Left ventricle myocardium superior (tissue), 1 donor: ENCODE data around the gene LRMDA. TPM values are rescaled to one million over a fixed set of nuclear protein-coding genes. Genes with fewer than 3 reads are reported as not detected.

ENCODE experiments used
- ATAC-seq: fragments of 200-7000 bp; cut with Tn5 transposase; one replicate; pipeline ENCODE4 v1.9.1; 2020; ENCODE audit warnings: mild to moderate bottlenecking, moderate library complexity
- DNase-seq: peaks from one replicate; pipeline ENCODE4 v3.0.0-alpha.2; 2020
- intact Hi-C: fragments of 100-400 bp; cut with micrococcal nuclease; formaldehyde crosslinking; loops from one replicate; pipeline ENCODE4 v1.11.0; 2022
- total RNA-seq: library from RNA; stranded (reverse); fragmentation: NEBNext Ultra II Directional; extraction: Animal tissue kit (Norgen Biotek cat#: 25700); gene quantifications from one replicate; pipeline ENCODE4 v1.2.1, GENCODE V29; 2021
- donor health status: DM: no; HTN: yes; CAD: no; lungs with severe emphysema.

The LRMDA gene
- total RNA-seq, 1 donor from 2014 or later: 23.1 TPM

DNA sequence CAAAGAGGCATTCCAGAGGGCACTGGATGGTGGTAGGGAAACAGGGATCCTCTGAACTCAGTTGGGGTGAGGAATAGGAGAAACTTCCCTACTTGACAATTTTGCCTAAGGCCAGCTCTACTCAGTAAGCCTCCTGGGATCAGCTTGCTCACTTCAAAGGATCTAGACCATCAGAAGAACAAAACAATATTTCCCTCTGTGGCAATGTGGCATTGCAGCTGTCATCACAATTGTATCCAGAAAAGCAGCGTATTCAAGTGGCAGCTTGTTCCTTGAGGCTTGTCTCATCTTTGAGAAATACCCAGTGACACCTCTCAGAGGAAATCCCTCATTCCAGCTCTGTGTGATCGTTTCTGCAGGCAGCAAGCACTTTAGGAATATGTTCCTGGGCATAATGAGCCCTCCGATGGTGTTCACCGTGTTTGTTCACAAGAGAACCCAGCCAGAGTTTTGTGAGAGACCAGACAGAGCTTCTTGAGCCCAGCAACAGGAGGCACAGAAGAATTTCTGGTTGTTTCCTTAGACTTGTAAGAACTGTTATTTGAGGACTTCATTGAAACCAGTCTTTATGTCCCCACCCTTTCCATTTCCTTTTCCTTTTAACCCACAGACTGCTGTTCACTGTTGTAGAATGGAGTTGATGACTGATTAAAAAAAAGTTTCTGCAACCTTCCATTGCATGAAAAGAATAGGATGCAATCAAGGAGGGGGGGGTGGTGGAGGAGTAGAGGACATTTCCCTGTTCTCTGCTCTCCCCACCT, 747.3 kb downstream of the LRMDA start:
- intact Hi-C loops: no loop called here
- ATAC-seq: no peak
- DNase-seq: no peak

DNA sequence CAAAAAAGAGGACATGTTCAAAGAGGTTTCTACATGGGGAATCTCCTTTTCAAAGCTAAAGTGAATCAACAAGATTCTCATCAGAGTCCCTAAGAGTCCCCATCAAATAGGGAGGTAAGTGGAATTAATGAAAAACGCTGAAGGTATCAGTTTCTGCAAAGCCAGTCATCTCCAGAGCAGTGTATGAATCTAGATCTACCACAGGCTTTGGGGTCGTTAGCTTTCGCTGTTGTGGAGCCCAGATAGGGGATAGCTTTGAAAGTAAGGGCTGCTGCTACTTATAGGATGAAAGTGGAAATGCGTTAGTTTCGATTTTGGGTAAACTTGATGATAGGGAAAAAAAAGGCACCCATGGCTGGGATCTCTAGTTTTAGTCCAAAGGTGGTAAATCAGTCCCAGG, 748.4 kb downstream of the LRMDA start:
- ATAC-seq: no peak
- intact Hi-C loops: no loop called here
- DNase-seq: no peak

DNA sequence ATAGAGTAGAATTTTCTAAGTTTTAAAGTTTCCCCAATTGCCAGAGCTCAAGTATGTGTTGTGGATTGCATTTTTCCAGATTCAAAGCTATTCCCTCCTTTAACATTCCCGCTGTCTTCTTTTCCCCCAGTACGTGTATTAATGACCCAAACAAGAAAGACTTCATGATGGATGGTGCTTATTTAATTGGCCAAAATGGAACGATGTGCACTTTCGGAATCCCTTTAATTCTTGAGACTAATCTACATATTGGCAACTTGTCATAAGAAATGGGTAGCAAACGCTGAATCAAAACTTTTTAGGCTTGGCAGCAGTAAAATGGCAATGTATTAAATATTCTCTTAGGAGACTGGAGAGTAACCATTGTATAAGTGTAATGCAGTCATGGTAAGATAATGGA, 753.2 kb downstream of the LRMDA start:
- DNase-seq (no peak), ATAC-seq (no peak)
- intact Hi-C loops: no loop called here

DNA sequence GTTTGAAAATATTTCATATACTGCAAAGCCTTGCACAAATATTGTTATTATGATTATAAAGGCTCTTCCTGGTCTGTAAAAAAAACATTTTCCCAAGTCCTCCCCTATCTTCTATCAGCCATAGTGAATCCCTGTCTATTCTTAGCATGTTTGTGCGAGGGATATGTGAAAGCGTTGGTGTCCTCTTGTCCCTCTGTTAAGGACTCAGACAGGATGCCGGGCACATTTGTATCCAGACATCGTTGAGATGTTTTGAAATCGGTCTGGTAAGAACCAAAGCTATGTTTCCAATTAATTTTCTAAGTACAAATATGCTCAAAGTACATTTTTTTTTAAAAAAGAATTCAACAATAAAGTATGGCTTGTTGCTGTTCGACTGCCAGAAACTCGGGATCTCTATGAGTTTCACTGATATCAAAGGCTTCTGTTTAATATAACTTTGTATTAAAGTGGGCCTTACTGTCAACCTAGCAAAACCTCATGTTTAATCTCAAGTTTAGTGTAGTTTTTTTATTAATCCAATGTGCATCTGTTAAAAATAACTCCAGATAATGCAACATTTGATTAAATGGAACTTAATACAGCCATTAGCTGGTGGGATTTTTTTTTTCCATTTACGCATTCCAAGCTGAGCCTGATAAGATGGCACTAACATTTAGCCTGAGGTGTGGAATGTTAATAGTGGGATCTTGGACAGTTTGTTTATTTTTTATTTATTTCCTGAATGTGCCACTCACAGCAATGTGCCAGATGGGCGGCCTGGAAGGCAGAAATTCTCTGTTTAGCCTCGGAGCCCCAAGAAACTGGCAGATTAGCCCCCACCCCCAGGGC, 754.3 kb downstream of the LRMDA start:
- DNase-seq (no peak), ATAC-seq (peak; percentile 61)
- intact Hi-C loops: no loop called here

DNA sequence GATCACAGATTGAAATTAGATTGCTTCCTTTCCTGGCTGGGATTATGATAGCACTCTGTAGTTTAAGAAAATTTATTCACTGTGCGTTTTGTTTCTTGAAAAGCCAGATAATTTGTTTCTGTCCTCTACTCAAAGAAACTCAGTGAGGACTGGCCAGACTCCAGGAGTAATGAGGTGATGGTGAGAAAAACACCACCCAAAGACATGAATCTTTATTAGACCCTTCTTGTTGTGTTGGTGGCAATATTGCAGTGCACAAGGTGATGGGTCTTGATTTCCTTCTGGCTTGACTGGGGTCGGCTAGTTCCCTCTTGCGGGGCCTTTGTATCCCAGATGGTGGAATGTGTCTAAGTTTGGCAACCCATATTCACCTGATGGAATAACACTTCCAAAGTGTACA, 756.8 kb downstream of the LRMDA start:
- ATAC-seq: no peak
- no peak for DNase-seq
- intact Hi-C loops: no loop called here

DNA sequence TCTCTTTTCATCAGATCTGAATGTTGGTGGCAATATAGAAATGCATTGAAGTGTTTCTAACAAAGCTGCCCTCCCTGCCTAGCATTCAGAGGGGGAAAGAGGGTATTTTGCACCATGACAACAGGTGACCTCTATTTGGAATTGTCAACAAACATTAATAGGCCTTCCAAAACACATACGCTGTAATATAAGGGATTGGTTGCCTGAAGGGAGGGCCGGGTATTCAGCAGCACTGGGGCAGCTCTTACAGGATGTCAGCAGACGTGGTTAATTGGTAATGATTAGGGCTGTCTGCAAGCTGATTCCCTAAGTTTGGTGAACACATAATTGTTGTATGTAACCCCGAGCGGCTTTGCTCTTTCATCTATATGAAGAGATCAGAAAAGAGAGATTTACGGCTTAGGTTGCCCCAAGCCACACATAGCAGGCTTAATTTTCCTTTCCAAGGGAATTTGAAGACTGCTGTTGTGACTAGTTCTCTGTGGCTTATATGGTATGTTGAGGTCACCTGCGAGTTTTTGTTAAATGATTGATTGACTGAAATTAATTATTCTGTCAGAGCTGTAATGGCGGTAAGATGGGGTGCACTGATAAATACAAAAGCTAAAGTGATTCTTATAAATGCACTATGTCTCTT, 759.3 kb downstream of the LRMDA start:
- ATAC-seq: no peak
- intact Hi-C loops: no loop called here

DNA sequence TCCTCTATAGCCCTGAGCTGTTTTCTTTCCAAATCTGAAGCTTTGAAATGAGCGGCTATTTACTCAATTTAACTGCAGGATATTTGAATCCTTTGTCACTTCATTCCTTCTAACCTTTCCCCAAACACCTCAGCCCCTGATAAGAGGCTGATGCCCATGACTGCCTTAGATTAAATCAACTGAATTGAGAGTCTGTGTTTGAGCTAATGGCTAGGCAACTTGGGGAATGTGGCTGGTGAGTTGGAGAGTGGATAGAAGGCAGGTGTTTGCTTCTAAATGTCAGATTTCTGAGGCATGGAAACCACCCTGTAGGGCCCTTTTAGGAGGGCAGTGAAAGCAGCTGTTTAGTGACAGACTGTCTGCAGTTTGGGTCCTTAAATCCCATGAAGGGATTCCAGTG, 759.9 kb downstream of the LRMDA start:
- no peak for ATAC-seq
- no peak for DNase-seq
- intact Hi-C loops: no loop called here

More for the DNA sequence above, 759.3 kb downstream of the LRMDA start:
- no peak for DNase-seq

DNA sequence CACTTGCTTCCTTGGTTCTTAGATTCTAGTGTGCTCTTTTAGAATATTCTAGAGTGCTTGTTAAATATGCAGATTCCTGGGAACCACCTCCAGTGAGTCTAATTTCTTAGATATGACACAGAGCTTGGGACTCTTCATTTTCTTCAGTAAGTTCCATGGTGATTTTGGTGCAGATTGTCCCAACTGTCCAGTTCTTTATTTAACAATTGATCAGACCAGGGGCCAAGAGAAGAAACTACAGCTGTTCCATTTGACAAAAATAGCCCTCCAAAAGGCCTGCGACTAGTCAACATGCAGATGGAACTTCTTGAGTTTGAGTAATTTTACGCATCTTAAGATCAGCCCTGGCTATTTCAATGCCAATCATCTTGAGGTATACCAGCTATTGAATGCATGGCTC, 760.7 kb downstream of the LRMDA start:
- DNase-seq: no peak
- no peak for ATAC-seq
- intact Hi-C loops: no loop called here

DNA sequence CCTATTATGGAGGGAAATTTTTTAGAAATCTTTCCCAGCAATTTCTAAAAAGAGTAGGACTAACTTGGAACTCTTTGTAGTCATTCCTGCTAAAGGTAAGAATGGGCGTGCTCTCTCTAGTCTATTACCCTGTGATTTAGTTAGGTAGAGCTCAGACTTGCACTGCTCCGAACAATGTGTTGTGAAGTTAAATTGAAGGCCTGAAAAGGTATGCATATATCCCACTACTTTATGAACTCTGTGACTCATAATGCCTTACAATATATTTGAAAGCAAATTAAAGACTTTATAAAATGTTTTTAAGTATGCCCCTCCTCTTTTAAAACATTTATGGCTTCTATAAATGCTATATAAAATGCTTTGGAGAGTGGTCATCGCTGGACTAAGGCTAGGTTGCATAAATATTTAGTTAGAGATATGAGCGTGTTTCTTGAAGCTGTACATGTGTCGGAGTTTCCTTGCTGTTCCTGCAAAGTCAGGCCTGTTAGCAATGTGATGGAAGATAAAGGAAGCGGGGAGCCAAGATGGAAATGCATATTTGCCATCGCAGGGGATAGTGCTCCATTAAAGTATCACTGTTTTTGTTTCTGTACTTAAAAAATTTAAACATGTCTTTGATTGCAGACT, 761.4 kb downstream of the LRMDA start:
- DNase-seq: no peak
- intact Hi-C loops: no loop called here
- no peak for ATAC-seq

DNA sequence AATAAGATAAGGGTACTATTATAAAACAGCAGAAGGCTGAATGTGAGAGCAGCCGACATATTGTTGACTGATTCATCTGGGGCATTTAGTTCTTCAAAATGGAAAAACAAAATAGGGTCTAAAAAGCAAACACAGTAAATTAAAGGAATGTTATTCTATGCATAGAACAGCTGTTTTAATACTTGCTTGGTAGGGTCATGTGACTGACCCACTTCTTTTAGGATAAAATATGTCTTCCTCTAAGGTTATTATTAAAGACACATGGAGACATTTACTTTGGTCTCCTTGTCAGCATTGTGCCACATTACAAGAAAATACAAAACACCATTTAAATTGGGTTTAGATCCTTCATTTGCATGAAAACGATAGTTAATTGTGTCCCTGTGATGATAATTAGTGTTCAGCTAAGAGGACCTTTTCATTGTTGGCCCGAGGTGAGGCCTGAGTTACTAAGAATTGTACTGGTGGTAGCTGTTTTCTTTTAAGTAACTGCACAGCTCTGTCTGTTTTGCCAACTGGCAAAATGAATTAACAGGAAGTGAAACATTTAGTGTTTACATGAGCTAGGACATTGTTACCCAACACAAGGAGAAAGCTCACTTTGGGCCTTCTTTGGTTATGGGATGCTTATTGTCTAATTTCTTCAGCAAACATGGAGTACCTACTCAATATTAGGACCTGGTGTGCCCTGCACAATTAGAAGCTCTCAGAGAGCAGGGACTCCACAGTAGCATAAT, 764.4 kb downstream of the LRMDA start:
- intact Hi-C loops: no loop called here
- DNase-seq: no peak
- no peak for ATAC-seq

DNA sequence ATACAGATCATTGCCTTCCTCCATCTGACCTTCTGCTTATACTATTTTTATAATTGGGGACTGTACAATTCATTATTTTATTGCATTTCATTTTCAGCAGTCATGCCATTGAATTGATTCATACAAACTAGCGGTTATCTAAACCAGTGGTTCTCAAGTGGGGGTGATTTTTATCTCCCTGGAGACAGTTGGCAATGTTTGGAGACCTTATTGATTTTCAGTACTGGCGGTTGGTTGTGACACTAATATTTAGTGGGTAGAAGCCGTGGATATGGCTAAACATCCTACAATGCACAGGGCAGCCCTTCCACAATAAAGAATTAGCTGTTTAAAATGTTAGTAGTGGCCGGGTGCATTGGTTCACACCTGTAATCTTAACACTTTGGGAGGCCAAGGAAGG, 765.9 kb downstream of the LRMDA start:
- DNase-seq: no peak
- no peak for ATAC-seq
- intact Hi-C loops: no loop called here

DNA sequence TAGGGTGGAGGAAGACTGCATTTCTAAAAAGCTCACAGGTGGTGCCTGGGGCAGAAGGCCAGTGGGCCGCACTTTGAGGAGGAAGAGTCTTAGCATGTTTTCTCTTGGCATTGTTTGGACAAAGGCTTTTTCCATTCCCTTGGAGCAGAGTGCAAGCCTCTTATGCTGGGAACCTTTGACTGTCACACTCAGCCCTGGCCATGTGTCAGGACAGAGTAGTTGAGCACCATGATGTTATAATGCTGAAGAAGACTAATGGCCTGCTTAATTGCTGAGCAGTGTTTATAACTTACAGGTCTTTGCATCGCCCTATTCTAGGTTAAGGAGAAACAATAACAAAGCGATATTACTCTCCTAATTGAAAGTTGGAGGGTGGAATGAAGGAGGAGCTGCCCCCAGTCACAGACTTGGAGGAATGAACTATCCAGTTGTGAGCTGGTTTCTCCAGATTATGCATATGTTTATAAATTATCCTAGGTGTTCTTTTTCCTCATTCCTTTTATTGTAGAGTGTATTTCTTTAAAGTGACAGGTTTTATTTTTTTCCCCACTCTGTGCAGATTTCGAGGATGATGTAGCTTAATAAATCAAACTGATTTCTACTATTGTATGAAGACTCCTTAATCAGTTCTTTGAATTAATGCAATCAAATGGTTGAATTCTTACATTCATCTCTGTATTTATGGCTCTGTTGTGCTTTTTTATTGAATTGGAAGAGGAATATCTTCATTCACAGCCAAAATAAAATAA, 767.0 kb downstream of the LRMDA start:
- no peak for ATAC-seq
- DNase-seq: no peak
- intact Hi-C loops: no loop called here

DNA sequence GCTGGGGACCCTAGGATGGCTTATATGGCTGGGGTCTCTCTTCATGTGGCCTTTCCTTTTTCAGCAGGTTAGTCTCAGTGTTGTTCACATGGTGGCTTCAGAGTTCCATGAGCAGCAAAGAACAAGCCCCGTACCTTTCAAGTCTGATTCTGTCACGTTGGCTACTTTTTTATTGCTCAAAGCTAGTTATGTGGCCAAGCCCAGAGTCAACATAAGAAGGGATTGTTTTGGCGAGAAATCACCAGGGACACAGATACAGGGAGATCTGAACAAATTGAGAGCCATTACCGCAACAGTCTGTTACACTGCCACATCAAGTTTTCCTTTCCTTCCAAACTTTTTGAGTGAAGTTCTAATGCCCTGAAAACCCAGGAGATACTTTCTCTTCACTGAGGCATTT, 770.5 kb downstream of the LRMDA start:
- ATAC-seq (no peak), DNase-seq (no peak)
- intact Hi-C loops: no loop called here

DNA sequence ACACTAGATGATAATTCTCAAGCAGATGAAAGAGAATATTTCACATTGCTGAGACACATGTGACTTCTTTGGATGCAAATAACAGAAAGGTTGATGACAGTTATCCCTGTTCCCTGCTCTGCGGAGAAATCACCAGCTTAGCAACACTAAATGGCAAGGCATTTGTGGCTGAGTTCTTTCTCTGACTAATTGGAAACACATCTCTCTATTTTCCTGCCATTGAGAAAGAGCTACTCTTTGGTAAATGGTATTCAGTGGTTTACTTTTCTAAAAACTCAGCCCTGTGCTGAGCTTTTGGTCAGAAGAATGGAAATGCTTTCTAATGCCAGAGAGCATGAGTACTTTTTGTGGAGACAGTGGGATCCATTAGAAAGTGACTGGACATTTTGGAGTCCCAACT, 771.4 kb downstream of the LRMDA start:
- intact Hi-C loops: no loop called here
- ATAC-seq (no peak), DNase-seq (no peak)

DNA sequence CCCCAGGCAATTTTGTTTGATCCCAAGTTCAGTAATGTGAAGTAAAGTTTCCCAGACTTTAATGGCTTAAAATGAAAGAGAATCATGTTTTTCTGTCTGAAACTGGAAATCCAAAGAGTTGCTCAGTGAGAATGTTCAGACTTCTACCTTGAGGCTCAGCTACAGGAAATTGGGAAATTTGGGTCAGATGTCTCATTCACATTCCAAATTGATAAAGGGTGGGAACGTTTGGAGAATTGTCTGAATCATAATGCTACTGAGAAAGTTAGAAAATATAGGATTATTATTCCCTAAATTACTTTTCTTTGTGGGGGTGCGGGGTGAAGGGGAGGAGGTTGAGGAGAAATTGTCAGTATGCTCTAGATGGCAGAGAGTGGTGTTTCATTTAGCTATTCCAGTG, 773.9 kb downstream of the LRMDA start:
- no peak for ATAC-seq
- DNase-seq: no peak
- intact Hi-C loops: no loop called here

DNA sequence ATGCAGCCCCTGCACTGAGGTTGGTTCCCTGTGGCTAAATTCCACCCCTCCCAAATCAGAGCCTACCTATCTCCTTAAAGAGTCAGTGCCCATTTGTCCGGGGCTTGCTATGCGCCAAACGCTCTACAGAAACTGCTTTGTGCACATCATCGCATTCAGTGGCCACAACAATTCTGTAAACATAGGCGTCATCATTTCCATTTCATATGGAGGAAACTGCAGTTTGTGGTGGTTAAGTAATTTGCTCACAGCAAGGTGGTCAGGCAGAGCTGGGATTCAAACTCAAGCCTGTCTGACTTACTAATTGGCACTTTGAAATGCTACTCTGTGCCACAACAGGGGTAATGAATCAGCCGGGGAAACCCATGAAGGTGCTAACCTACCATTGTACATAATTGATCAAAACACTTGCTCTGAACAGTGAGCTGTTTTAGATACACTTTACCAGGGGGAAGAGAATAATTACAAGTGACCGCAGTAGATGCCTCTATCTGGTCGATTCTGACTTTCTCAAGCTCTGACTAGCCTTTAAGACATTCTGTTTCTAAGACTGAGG, 775.5 kb downstream of the LRMDA start:
- intact Hi-C loops: no loop called here
- no peak for ATAC-seq
- DNase-seq: no peak

DNA sequence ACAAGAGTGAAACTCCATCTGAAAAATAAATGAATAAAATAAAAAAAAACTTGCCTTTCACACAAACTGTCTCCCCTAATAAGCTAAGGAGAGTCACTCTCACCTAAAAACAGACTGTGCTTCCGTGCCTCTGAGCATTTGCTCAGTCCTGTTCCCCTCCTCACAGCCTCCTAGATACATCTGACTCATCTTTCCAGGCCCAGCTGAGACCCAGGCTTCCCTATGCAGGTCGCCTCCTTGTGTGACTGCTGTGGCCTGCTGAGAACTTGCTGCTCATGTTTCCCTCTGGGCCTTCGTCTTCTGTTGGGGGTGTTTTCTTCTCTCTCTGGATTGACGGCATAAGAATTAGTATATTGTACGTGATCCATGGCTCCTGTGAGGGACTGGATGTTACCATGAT, 777.7 kb downstream of the LRMDA start:
- no peak for ATAC-seq
- DNase-seq: no peak
- intact Hi-C loops: no loop called here

DNA sequence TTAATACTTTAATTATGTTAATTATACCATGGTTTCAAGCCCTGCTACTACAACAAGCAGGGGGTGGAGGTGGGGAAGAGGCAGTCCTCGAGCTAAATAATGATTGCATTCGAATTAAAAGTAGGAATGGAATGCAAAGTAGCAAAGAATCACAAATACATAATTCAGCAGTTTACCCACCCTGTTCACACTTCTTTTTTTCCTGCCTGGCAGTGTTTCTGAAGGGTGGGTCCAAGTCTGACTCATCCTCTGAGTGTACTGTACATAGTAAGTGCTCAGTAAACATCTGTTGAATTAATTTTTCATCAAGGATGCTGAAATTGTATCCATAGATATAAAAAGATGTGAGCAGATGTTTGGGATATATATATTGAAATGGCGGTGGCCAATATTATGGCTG, 778.8 kb downstream of the LRMDA start:
- DNase-seq: no peak
- intact Hi-C loops: no loop called here
- no peak for ATAC-seq
